Measurements from ENCODE around the gene SRGAP3. TPM values are rescaled to one million over a fixed set of nuclear protein-coding genes. Genes with fewer than 3 reads are reported as not detected.

The SRGAP3 gene
- total RNA-seq, 2 experiments from 2014 or later: 2.2 to 3.5 TPM

- H3K36me3 Mint-ChIP-seq: no peaks in the 10 kb centered on the region
- ChIA-PET POLR2A (interaction anchor here (0.7 kb wide), 1 partner anchor 1607 kb away, joined by 3 read pairs; no protein-coding TSS in a partner anchor), CTCF (no interaction called here)
- no peaks in the 10 kb centered on the region for H3K27me3 Mint-ChIP-seq
- H3K4me1 Mint-ChIP-seq (ENCODE audit: low read depth): no peaks in the 10 kb centered on the region
- intact Hi-C loops (cut with micrococcal nuclease): no loop called here
- H3K4me3 Mint-ChIP-seq: no peak overlapping the region
- no peak for DNase-seq
- H3K27ac Mint-ChIP-seq: no peak overlapping the region
- H3K9me3 Mint-ChIP-seq: no peaks in the 10 kb centered on the region
These were observed 45.0 kb downstream of the SRGAP3 start for GRCh38 chr3:9204253-9204992.

- Mint-ChIP-seq H3K4me1 (ENCODE audit: low read depth) (no peaks in the 10 kb centered on the region), H3K9me3 (no peaks in the 10 kb centered on the region), H3K27me3 (no peaks in the 10 kb centered on the region), H3K4me3 (no peak overlapping the region), H3K27ac (no peak overlapping the region), H3K36me3 (no peaks in the 10 kb centered on the region)
- DNase-seq: no peak
- intact Hi-C loops (cut with micrococcal nuclease): no loop called here
- POLR2A ChIA-PET: no interaction called here
- CTCF ChIA-PET: no interaction called here
These were observed 46.1 kb downstream of the SRGAP3 start for GRCh38 chr3:9203317-9203716.

DNA sequence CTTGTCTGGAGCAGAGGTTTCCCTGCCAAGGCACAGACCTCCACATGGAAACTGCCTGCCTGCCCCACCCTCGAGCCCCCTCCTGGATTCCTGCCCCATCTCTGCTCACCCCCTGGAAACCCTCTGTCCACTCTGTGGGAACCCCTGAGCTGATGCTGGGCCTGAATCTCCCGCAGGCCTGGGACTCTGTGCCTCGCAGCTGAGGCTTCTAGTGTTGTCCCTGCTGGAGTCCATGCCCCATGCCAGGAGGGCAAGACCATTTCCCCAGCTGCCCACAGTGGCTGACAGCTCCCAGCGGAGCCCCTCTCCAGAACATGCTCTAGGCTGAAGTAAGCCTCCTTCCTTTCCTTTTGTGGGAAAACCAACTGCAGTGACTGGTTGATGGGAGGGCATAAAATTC is 46.9 kb downstream of the SRGAP3 start:
- H3K27ac Mint-ChIP-seq: no peak overlapping the region
- ChIA-PET POLR2A (no interaction called here), CTCF (no interaction called here)
- no peaks in the 10 kb centered on the region for H3K4me1 Mint-ChIP-seq (ENCODE audit: low read depth)
- H3K4me3 Mint-ChIP-seq: no peak overlapping the region
- H3K9me3 Mint-ChIP-seq: no peaks in the 10 kb centered on the region
- no peak for DNase-seq
- H3K36me3 Mint-ChIP-seq: no peaks in the 10 kb centered on the region
- H3K27me3 Mint-ChIP-seq: no peaks in the 10 kb centered on the region
- intact Hi-C loops (cut with micrococcal nuclease): no loop called here

- Mint-ChIP-seq H3K27me3 (no peaks in the 10 kb centered on the region), H3K4me1 (ENCODE audit: low read depth) (no peaks in the 10 kb centered on the region), H3K9me3 (no peaks in the 10 kb centered on the region), H3K4me3 (no peak overlapping the region), H3K27ac (no peak overlapping the region), H3K36me3 (no peaks in the 10 kb centered on the region)
- POLR2A ChIA-PET: no interaction called here
- CTCF ChIA-PET: no interaction called here
- intact Hi-C loops (cut with micrococcal nuclease): no loop called here
- DNase-seq: no peak
These were observed 47.5 kb downstream of the SRGAP3 start for GRCh38 chr3:9201955-9202354.

DNA sequence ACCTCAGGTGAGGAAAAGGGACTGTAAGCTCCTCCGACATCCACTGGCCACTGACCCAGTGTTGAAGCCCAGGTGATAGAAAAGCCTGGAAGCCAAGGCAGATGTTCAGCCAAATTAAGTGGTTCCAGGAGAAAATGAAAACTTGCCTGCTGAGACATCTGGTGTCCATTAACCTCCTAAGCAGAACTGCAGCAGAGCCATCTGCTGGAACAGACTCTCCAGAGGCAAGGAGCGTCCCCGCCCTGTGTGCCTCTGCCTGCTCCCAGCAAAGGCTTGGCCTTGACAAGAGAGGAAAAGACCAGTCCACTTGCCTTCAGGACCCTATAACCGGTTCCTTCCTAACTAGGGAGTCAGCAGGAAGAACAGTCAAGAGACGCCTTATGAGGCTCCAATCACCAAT is 48.2 kb downstream of the SRGAP3 start:
- no peak overlapping the region for H3K4me3 Mint-ChIP-seq
- intact Hi-C loops (cut with micrococcal nuclease): no loop called here
- no peaks in the 10 kb centered on the region for H3K36me3 Mint-ChIP-seq
- no peak overlapping the region for H3K27ac Mint-ChIP-seq
- no peaks in the 10 kb centered on the region for H3K27me3 Mint-ChIP-seq
- H3K9me3 Mint-ChIP-seq: no peaks in the 10 kb centered on the region
- no peaks in the 10 kb centered on the region for H3K4me1 Mint-ChIP-seq (ENCODE audit: low read depth)
- ChIA-PET POLR2A (no interaction called here), CTCF (no interaction called here)
- no peak for DNase-seq

GRCh38 chr3:9199775-9200174 is 49.7 kb downstream of the SRGAP3 start:
- ChIA-PET POLR2A (no interaction called here), CTCF (no interaction called here)
- Mint-ChIP-seq H3K36me3 (no peaks in the 10 kb centered on the region), H3K4me3 (no peak overlapping the region), H3K4me1 (ENCODE audit: low read depth) (no peaks in the 10 kb centered on the region), H3K27me3 (no peaks in the 10 kb centered on the region), H3K27ac (no peak overlapping the region), H3K9me3 (no peaks in the 10 kb centered on the region)
- DNase-seq: no peak
- intact Hi-C loops (cut with micrococcal nuclease): no loop called here

DNA sequence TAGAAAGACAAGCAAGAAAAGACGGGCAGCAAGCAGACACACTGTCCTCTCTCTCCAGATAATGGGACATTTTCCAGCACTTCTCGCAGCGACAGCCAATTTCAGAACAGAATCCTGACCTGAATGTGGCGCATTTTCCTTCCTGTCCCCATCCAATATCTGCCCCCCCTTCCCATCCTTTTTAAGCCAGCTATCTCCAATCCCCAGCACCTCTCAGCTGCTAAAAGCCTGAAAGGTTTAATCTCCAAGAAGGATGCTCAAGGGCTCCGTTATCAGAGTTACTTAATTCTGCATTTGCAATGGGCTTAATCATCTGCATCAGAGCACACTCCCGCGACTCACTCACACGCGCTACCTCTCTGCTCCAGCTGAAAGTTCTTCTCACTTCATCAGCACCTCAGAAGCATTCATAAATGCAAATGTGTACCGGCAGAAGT is 50.5 kb downstream of the SRGAP3 start:
- Mint-ChIP-seq H3K27me3 (no peaks in the 10 kb centered on the region), H3K4me1 (ENCODE audit: low read depth) (no peaks in the 10 kb centered on the region), H3K4me3 (no peak overlapping the region), H3K36me3 (no peaks in the 10 kb centered on the region), H3K27ac (no peak overlapping the region), H3K9me3 (no peaks in the 10 kb centered on the region)
- intact Hi-C loops (cut with micrococcal nuclease): no loop called here
- ChIA-PET POLR2A (no interaction called here), CTCF (no interaction called here)
- DNase-seq: no peak

- Mint-ChIP-seq H3K4me3 (no peak overlapping the region), H3K27me3 (no peaks in the 10 kb centered on the region), H3K27ac (no peak overlapping the region), H3K36me3 (no peaks in the 10 kb centered on the region), H3K9me3 (no peaks in the 10 kb centered on the region), H3K4me1 (ENCODE audit: low read depth) (no peaks in the 10 kb centered on the region)
- no peak for DNase-seq
- CTCF ChIA-PET: no interaction called here
- intact Hi-C loops (cut with micrococcal nuclease): no loop called here
- POLR2A ChIA-PET: no interaction called here
These were observed 51.2 kb downstream of the SRGAP3 start for GRCh38 chr3:9198261-9198660.

DNA sequence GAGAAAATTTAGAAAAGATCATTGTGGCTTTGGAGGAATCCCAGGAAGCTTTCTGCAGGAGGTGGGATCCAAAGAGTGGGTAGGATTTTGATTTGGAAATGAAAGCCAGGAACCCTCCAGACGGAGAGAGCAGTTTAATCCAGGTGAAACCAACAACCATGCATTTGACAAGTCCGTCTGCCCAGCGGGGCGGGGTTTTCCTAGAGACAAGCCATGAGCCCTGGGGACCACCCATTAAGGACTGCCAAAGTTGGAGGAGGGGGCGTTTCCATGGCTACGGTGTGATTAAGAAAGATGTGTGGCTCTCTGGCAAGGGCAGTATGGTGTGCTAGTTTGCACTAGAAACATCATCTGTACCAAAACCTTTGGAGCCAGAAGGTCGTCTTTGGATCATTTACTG is 53.4 kb downstream of the SRGAP3 start:
- no peaks in the 10 kb centered on the region for H3K4me1 Mint-ChIP-seq (ENCODE audit: low read depth)
- no peak overlapping the region for H3K4me3 Mint-ChIP-seq
- no peak for DNase-seq
- POLR2A ChIA-PET: no interaction called here
- H3K9me3 Mint-ChIP-seq: no peaks in the 10 kb centered on the region
- no peak overlapping the region for H3K27ac Mint-ChIP-seq
- H3K27me3 Mint-ChIP-seq: no peaks in the 10 kb centered on the region
- CTCF ChIA-PET: no interaction called here
- intact Hi-C loops (cut with micrococcal nuclease): no loop called here
- H3K36me3 Mint-ChIP-seq: no peaks in the 10 kb centered on the region

- POLR2A ChIA-PET: no interaction called here
- no peaks in the 10 kb centered on the region for H3K36me3 Mint-ChIP-seq
- no peaks in the 10 kb centered on the region for H3K27me3 Mint-ChIP-seq
- DNase-seq: no peak
- CTCF ChIA-PET: no interaction called here
- intact Hi-C loops (cut with micrococcal nuclease): no loop called here
- no peaks in the 10 kb centered on the region for H3K9me3 Mint-ChIP-seq
- H3K4me3 Mint-ChIP-seq: no peak overlapping the region
- H3K27ac Mint-ChIP-seq: no peak overlapping the region
- H3K4me1 Mint-ChIP-seq (ENCODE audit: low read depth): no peaks in the 10 kb centered on the region
These were observed 54.1 kb downstream of the SRGAP3 start for GRCh38 chr3:9195390-9195789.

GRCh38 chr3:9194509-9195184 is 54.8 kb downstream of the SRGAP3 start:
- no peaks in the 10 kb centered on the region for H3K9me3 Mint-ChIP-seq
- H3K27ac Mint-ChIP-seq: no peak overlapping the region
- CTCF ChIA-PET: interaction anchor here (1.0 kb wide), 1 partner anchor 17 kb away, joined by 3 read pairs; no protein-coding TSS in a partner anchor

DNA sequence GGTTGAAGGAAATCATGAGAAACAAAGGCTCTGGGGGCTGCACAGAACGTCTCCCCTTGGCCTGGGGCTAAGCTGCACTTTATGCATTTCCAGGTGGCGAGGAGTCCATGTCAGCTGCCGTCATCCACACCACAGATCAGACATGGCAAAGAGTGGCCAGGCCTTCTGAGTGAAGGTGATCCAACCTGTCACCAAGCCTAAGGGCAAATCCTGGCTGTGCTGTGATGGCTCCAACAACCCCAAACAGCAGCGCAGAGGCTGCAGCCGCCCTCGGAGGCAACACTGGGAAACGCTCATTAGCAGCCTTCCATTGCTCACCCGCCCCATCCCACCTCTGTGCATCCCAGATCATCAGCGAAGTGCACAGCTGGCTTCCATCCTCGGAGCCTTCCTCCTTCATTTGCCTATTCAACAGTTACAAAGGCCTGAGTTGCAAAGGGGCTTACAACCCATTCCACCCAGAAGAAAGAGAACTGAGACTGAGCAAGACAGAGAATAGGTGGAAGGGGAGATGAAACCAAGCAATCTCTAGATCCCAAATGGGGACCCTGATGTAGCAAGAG is 55.7 kb downstream of the SRGAP3 start:
- no peak overlapping the region for H3K27ac Mint-ChIP-seq
- H3K4me3 Mint-ChIP-seq: no peak overlapping the region
- DNase-seq: no peak
- no peaks in the 10 kb centered on the region for H3K27me3 Mint-ChIP-seq
- intact Hi-C loops (cut with micrococcal nuclease): no loop called here
- no peaks in the 10 kb centered on the region for H3K4me1 Mint-ChIP-seq (ENCODE audit: low read depth)
- H3K36me3 Mint-ChIP-seq: no peaks in the 10 kb centered on the region
- CTCF ChIA-PET: interaction anchor here (1.0 kb wide), 1 partner anchor 18 kb away, joined by 3 read pairs; no protein-coding TSS in a partner anchor
- no peaks in the 10 kb centered on the region for H3K9me3 Mint-ChIP-seq
- POLR2A ChIA-PET: no interaction called here

More at GRCh38 chr3:9194509-9195184, 54.8 kb downstream of the SRGAP3 start:
- no peaks in the 10 kb centered on the region for H3K36me3 Mint-ChIP-seq
- intact Hi-C loops (cut with micrococcal nuclease): no loop called here
- H3K4me3 Mint-ChIP-seq: no peak overlapping the region
- no peaks in the 10 kb centered on the region for H3K4me1 Mint-ChIP-seq (ENCODE audit: low read depth)
- no peak for DNase-seq
- H3K27me3 Mint-ChIP-seq: no peaks in the 10 kb centered on the region
- POLR2A ChIA-PET: no interaction called here

GRCh38 chr3:9193211-9193610 is 56.2 kb downstream of the SRGAP3 start:
- Mint-ChIP-seq H3K9me3 (no peaks in the 10 kb centered on the region), H3K27me3 (no peaks in the 10 kb centered on the region), H3K36me3 (no peaks in the 10 kb centered on the region), H3K4me3 (no peak overlapping the region), H3K27ac (no peak overlapping the region), H3K4me1 (ENCODE audit: low read depth) (no peaks in the 10 kb centered on the region)
- intact Hi-C loops (cut with micrococcal nuclease): no loop called here
- ChIA-PET CTCF (no interaction called here), POLR2A (no interaction called here)
- no peak for DNase-seq
